Pancreas (tissue), 10 donors: ENCODE data around the gene EGLN3. TPM values are rescaled to one million over a fixed set of nuclear protein-coding genes. Genes with fewer than 3 reads are reported as not detected.

Source experiments
- ATAC-seq, 4 donors: fragments of 200-7000 bp; cut with Tn5 transposase; one replicate each; pipeline versions ENCODE4 v1.8.0 to v1.9.1; 2020; ENCODE audit warnings: mild to moderate bottlenecking in 4 of 4, moderate library complexity in 4 of 4
- DNase-seq, 6 donors: peaks; one replicate each; pipeline ENCODE4 v3.0.0-alpha.2; 2020
- FAIRE-seq: peaks from 2 replicates; lab custom pipeline; 2012; peaks lifted over from hg19 to GRCh38; lab: Jason Lieb, UNC
- H3K27ac ChIP-seq, 4 donors: fragments of 200-600 bp; sonication (generic); 1 replicate in 3 of 4; 2 replicates in 1 of 4; pipeline versions ENCODE4 v1.5.0 to v1.8.0; 2020
- H3K27me3 ChIP-seq, 4 donors: fragments of 200-600 bp; one replicate each; pipeline ENCODE4 v1.8.0; 2021
- H3K36me3 ChIP-seq, 3 donors: fragments of 200-600 bp; sonication (generic) in 1 of 3; one replicate each; pipeline versions ENCODE4 v1.5.0 to v1.8.0; 2020 to 2021
- H3K4me1 ChIP-seq, 3 donors: fragments of 200-600 bp; one replicate each; pipeline ENCODE4 v1.8.0; 2021
- H3K4me3 ChIP-seq, 4 donors: fragments of 200-600 bp; sonication (generic) in 2 of 4; one replicate each; pipeline versions ENCODE4 v1.5.0 to v1.8.0; 2020 to 2021
- H3K9me3 ChIP-seq, 4 donors: fragments of 200-600 bp; one replicate each; pipeline ENCODE4 v1.8.0; 2021
- CTCF ChIP-seq, 4 donors: fragments of 200-600 bp; sonication (generic) in 3 of 4; IDR thresholded peaks; one replicate each; pipeline versions ENCODE4 v1.5.0 to v1.8.0; 2021; ENCODE audit warnings: antibody characterized with exemption in 4 of 4
- WGBS, 2 donors: extraction: QIAGEN DNeasy Blood & Tissue Kit; methylation state at CpG; one replicate each; pipeline ENCODE4 v1.1.7; 2013; 5-methylcytosine and 5-hydroxymethylcytosine counted together
- intact Hi-C, 3 donors: fragments of 100-400 bp; cut with DNase I; formaldehyde crosslinking; loops; one replicate each; pipeline versions ENCODE4 v1.11.1 to v1.14.2; 2022
- polyA plus RNA-seq, 2 donors: library from polyadenylated mRNA; stranded (reverse); fragments of 200-250 nt; gene quantifications; one replicate each; pipeline ENCODE4 v1.2.3, GENCODE V29; 2013
- total RNA-seq, 6 donors: library from RNA; stranded (reverse); fragmentation: NEBNext Ultra II Directional in 4 of 6; extraction: Animal tissue kit (Norgen Biotek cat#: 25700) in 4 of 6; gene quantifications; one replicate each; pipeline versions ENCODE4 v1.2.1 to v1.2.4, GENCODE V29; 2021 to 2023
- donor health status: healthy with polysubstance abuse.
- donor health status: DM: no; HTN: no; CAD: no; lungs with moderate emphysema.
- donor health status: DM: no; HTN: no; CAD: no.
- donor health status: control.
- donor health status: control.
- donor health status: Bipolar disorder and iron deficiency.
- donor health status: DM: yes; HTN: yes; CAD: no.
- donor health status: DM: no; HTN: no; CAD: no.
- donor health status: DM: no; HTN: no; CAD: no.
- donor health status: DM: yes; HTN: yes; CAD: no.

EGLN3 gene
- total and polyA plus RNA-seq, 8 donors: 1.2 to 14.5 (median 2.9) TPM

- no peak for TF ChIP-seq CTCF (IDR thresholded peaks at IDR 0.05)
- ATAC-seq (no peak), FAIRE-seq (no peak), DNase-seq (no peak)
- no peak overlapping the region for H3K27ac ChIP-seq
- intact Hi-C loops: no loop called here
- 93 to 95% methylated on average over 8 of the region's 8 CpGs for WGBS, 2 donors
- no peak overlapping the region for H3K4me3 ChIP-seq
- H3K4me1 ChIP-seq: no peaks in the 10 kb centered on the region
- H3K9me3 ChIP-seq: no peaks in the 10 kb centered on the region
- no peaks in the 10 kb centered on the region for H3K27me3 ChIP-seq
- H3K36me3 ChIP-seq: no peaks in the 10 kb centered on the region
Measured at GRCh38 chr14:33910435-33910834, 40.4 kb downstream of the EGLN3 start.

GRCh38 chr14:33909380-33910084 lies 41.3 kb downstream of the EGLN3 start:
- H3K4me1 ChIP-seq: no peaks in the 10 kb centered on the region
- FAIRE-seq: no peak
- H3K4me3 ChIP-seq: no peak overlapping the region
- peak in 1 of 4 donors; percentile 35 for ATAC-seq
- H3K9me3 ChIP-seq: no peaks in the 10 kb centered on the region
- no peak overlapping the region for H3K27ac ChIP-seq
- no peak for DNase-seq
- intact Hi-C loops: no loop called here
- H3K27me3 ChIP-seq: no peaks in the 10 kb centered on the region
- no peaks in the 10 kb centered on the region for H3K36me3 ChIP-seq
- WGBS, 2 donors: 80 to 83% methylated on average over 6 of the region's 6 CpGs
- TF ChIP-seq CTCF (IDR thresholded peaks at IDR 0.05): no peak

- TF ChIP-seq CTCF (IDR thresholded peaks at IDR 0.05): no peak
- H3K4me3 ChIP-seq: no peak overlapping the region
- no peaks in the 10 kb centered on the region for H3K4me1 ChIP-seq
- H3K27ac ChIP-seq: no peak overlapping the region
- DNase-seq: no peak
- no peak for ATAC-seq
- FAIRE-seq: no peak
- no peaks in the 10 kb centered on the region for H3K36me3 ChIP-seq
- WGBS, 2 donors: 82 to 83% methylated on average over 13 of the region's 13 CpGs
- no peaks in the 10 kb centered on the region for H3K27me3 ChIP-seq
- H3K9me3 ChIP-seq: no peaks in the 10 kb centered on the region
- intact Hi-C loops: no loop called here
Measured at GRCh38 chr14:33908540-33909223, 42.2 kb downstream of the EGLN3 start.

- Histone ChIP-seq H3K9me3 (no peaks in the 10 kb centered on the region), H3K27ac (no peak overlapping the region), H3K36me3 (no peaks in the 10 kb centered on the region), H3K27me3 (no peaks in the 10 kb centered on the region), H3K4me1 (no peaks in the 10 kb centered on the region), H3K4me3 (no peak overlapping the region)
- no peak for DNase-seq
- intact Hi-C loops: no loop called here
- WGBS, 2 donors: 50 to 53% methylated on average over 2 of the region's 2 CpGs
- ATAC-seq: no peak
- no peak for TF ChIP-seq CTCF (IDR thresholded peaks at IDR 0.05)
- FAIRE-seq: no peak
Measured at GRCh38 chr14:33906968-33907367, 43.9 kb downstream of the EGLN3 start.

GRCh38 chr14:33904609-33905008 lies 46.3 kb downstream of the EGLN3 start:
- DNase-seq: no peak
- H3K27ac ChIP-seq: no peak overlapping the region
- no peaks in the 10 kb centered on the region for H3K4me1 ChIP-seq
- H3K36me3 ChIP-seq: no peaks in the 10 kb centered on the region
- FAIRE-seq: no peak
- no peak for TF ChIP-seq CTCF (IDR thresholded peaks at IDR 0.05)
- intact Hi-C loops: no loop called here
- H3K9me3 ChIP-seq: no peaks in the 10 kb centered on the region
- 90 to 95% methylated on average over 5 of the region's 5 CpGs for whole genome bisulfite sequencing, 2 donors
- H3K4me3 ChIP-seq: no peak overlapping the region
- no peak for ATAC-seq
- H3K27me3 ChIP-seq: no peaks in the 10 kb centered on the region
